H1 (cell line): Measurements from ENCODE around the gene C10orf120. TPM values are rescaled to one million over a fixed set of nuclear protein-coding genes. Genes with fewer than 3 reads are reported as not detected.

Experiments
- BACH1 ChIP-seq: IDR thresholded peaks from 2 replicates; pipeline ENCODE4 v1.6.1; 2012; ENCODE audit warnings: low read length, improper control_type of control experiment
- BCL11A ChIP-seq, 2 experiments: IDR thresholded peaks; one replicate each; pipeline ENCODE4 v1.6.1; 2011; ENCODE audit warnings: low read depth in 2 of 2, low read length in 2 of 2, mild to moderate bottlenecking in 2 of 2
- EGR1 ChIP-seq: IDR thresholded peaks from 2 replicates; pipeline ENCODE4 v1.6.1; 2011; ENCODE audit warnings: low read depth, low read length, borderline replicate concordance
- HDAC6 ChIP-seq: IDR thresholded peaks from one replicate; pipeline ENCODE4 v1.7.1; 2012; ENCODE audit warnings: low read depth, mild to moderate bottlenecking, inconsistent platforms, low read length, moderate library complexity
- JUN ChIP-seq: IDR thresholded peaks from 2 replicates; pipeline ENCODE4 v1.6.1; 2011; ENCODE audit warnings: low read depth, mild to moderate bottlenecking, improper control_type of control experiment, low read length
- KDM1A ChIP-seq: fragments of 200-600, 300-600 bp; sonication (generic); IDR thresholded peaks from 2 replicates; pipeline ENCODE4 v1.7.1; 2016; ENCODE audit warnings: mild to moderate bottlenecking, low read length, borderline replicate concordance
- MAFK ChIP-seq: IDR thresholded peaks from 2 replicates; pipeline ENCODE4 v1.6.1; 2012; ENCODE audit warnings: low read depth, mild to moderate bottlenecking, improper control_type of control experiment, low read length
- NRF1 ChIP-seq: IDR thresholded peaks from 2 replicates; pipeline ENCODE4 v1.6.1; 2011; ENCODE audit warnings: mild to moderate bottlenecking, low read depth, low read length, improper control_type of control experiment
- RAD21 ChIP-seq, 2 experiments: IDR thresholded peaks in 1 of 2; conservative IDR thresholded peaks in 1 of 2; 2 replicates each; pipeline ENCODE4 v1.6.1; 2011; ENCODE audit warnings: low read depth in 2 of 2, low read length in 2 of 2, improper control_type of control experiment in 1 of 2, inconsistent platforms in 1 of 2, mild to moderate bottlenecking in 1 of 2, moderate library complexity in 1 of 2
- SIN3A ChIP-seq, 2 experiments: IDR thresholded peaks in 1 of 2; conservative IDR thresholded peaks in 1 of 2; 2 replicates each; pipeline ENCODE4 v1.6.1; 2011 to 2012; ENCODE audit warnings: low read length in 2 of 2, improper control_type of control experiment in 1 of 2, low read depth in 1 of 2, mild to moderate bottlenecking in 1 of 2
- SIRT6 ChIP-seq: IDR thresholded peaks from one replicate; pipeline ENCODE4 v1.7.1; 2012; ENCODE audit warnings: low read length, inconsistent platforms
- SIX5 ChIP-seq: IDR thresholded peaks from 2 replicates; pipeline ENCODE4 v1.6.1; 2011; ENCODE audit warnings: mild to moderate bottlenecking, low read depth, low read length
- TAF1 ChIP-seq: IDR thresholded peaks from 2 replicates; pipeline ENCODE4 v1.6.1; 2011; ENCODE audit warnings: mild to moderate bottlenecking, low read depth, low read length
- ZNF274 ChIP-seq: IDR thresholded peaks from 2 replicates; pipeline ENCODE4 v1.7.0; 2012; ENCODE audit warnings: low read length, borderline replicate concordance; ENCODE audit errors: extremely low read depth
- polyA plus RNA-seq, 7 experiments: library from polyadenylated mRNA; depleted of rRNA in 3 of 7; stranded (reverse) in 5 of 7; unstranded in 2 of 7; fragments of >200 nt in 5 of 7; fragments of 200-250 nt in 2 of 7; gene quantifications; 1 replicate in 5 of 7; 2 replicates in 1 of 7; 4 replicates in 1 of 7; pipeline versions ENCODE4 v1.2.1 to v1.2.3, GENCODE V29; 2011 to 2013; ENCODE audit warnings: missing spikeins in 2 of 7, mixed read lengths in 2 of 7
- total RNA-seq: library from RNA; stranded (reverse); fragmentation: NEBNext Ultra II Directional; extraction: Animal tissue kit (Norgen Biotek cat#: 25700); gene quantifications from 2 replicates; pipeline ENCODE4 v1.2.1, GENCODE V29; 2021
- TF ChIP-seq, protein P1 (sequence below): IDR thresholded peaks from 2 replicates; pipeline ENCODE4 v1.6.1; 2012; ENCODE audit warnings: inconsistent platforms

The C10orf120 gene
- total and polyA plus RNA-seq, 2 of the 8 experiments (the other 6 are each of a cell fraction or from before 2014, with no cell fraction given), result not detected

DNA sequence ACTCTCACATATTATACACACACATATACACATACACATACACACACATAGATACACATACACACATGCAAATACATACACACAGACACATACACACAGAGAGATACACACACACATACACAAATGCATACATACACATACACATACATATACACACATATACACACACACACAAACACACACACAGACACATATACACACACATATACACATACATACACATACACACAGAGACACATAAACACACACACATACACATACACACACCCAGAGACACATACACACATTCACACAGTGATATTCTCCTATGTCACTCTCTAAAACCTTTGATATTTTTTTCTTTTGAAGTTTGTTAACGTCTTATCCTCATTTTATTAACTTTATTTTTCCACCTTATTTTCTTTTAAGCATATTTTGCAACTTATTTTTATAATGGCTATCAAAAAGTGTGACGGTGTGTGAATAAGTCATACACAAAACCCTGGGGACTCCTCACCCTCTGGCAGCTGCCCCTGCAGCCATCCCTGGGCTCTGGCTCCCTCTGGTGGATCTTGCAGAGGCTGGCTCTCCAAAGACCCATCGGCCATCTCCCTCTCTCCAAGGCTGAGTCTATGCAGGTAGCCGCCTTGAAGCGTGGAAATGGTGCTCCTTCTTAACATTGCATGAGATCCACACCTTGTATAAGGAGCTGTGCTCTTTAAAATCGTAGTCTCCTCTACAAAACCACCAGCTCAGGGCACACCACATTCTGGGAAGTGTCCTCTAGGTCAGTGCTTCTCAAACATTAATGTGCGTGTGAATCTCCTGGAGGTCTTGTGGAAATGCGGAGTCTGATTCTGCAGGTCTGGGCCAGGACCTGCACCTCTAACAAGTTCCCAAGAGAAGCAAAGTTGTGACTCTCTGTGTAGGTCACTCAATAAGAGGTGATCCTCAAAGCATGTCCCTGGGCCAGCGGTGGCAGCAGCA is 4.1 kb upstream of the C10orf120 start (continued):
- TF ChIP-seq HDAC6 (no peak), JUN (no peak), EGR1 (no peak), NRF1 (no peak), TAF1 (no peak), MAFK (no peak), BACH1 (no peak), KDM1A (no peak), SIX5 (no peak), RAD21 (IDR thresholded peaks at IDR 0.05 in 1 of 2, conservative IDR thresholded peaks at IDR 0.05 in 1 of 2; ENCODE audit: low read depth in 2 of 2, low read length in 2 of 2) (peak; percentile 99), SIRT6 (no peak), SIN3A (conservative IDR thresholded peaks at IDR 0.05 in 1 of 2, IDR thresholded peaks at IDR 0.05 in 1 of 2; ENCODE audit: low read depth in 1 of 2, low read length in 2 of 2) (0 out of 4 replicates have a peak, but pooled peaks of 1 of the 2 experiments have one; percentile 34), ZNF274 (no peak), BCL11A (IDR thresholded peaks at IDR 0.05; ENCODE audit: low read depth in 2 of 2, low read length in 2 of 2) (no peak)
- TF ChIP-seq, protein P1, sequence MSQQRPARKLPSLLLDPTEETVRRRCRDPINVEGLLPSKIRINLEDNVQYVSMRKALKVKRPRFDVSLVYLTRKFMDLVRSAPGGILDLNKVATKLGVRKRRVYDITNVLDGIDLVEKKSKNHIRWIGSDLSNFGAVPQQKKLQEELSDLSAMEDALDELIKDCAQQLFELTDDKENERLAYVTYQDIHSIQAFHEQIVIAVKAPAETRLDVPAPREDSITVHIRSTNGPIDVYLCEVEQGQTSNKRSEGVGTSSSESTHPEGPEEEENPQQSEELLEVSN, result no peak
